ENCODE data around the gene RGSL1. TPM values are rescaled to one million over a fixed set of nuclear protein-coding genes. Genes with fewer than 3 reads are reported as not detected.

Gene RGSL1
- polyA plus RNA-seq, 1 donor from 2014 or later = not detected

DNA sequence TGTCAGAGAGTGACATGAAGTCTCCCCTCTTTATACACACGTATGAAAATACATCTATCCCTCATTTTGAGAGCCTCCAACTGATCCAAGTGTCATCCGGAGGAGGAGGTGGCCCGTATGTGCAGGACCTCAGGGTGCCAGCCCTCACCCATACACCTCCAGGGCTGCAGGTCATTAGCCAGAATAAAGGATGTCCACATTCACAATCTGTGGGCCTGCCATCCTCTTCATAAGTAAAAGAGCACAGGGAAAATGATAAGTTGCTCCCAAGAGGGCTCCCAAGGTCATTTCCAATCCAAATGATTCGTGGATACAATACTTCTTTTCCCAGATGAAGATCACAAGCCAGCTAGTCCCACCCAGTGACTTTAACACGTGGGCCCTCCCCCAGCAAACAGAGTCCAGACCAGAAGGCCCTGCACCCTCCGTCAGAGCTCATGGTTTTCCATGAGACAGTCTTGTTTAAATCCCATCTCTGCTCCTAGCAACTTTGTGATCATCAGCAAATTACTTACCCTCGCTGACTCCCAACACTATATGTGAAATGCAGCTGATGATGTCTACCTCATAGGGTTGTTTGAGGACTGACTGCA, 110.5 kb downstream of the RGSL1 start:
- Histone ChIP-seq H3K9me3 (ENCODE audit: low read length) (no peaks in the 10 kb centered on the region), H4K20me1 (ENCODE audit: insufficient read depth) (no peaks in the 10 kb centered on the region), H3K79me2 (replicated peaks; ENCODE audit: insufficient read depth, low read length) (no peaks in the 10 kb centered on the region), H3F3A (ENCODE audit: insufficient read depth, low read length, poor library complexity, severe bottlenecking) (no peaks in the 10 kb centered on the region), H3K9me2 (ENCODE audit: insufficient read depth, low read length) (no peaks in the 10 kb centered on the region), H3K36me3 (ENCODE audit: insufficient read depth, low read length) (no peaks in the 10 kb centered on the region), H3K4me3 (ENCODE audit: low read length) (no peak overlapping the region), H2AFZ (ENCODE audit: low read depth, low read length) (no peak overlapping the region), H3K4me2 (ENCODE audit: low read length) (no peak overlapping the region), H3K27me3 (ENCODE audit: insufficient read depth, low read depth, low read length) (no peaks in the 10 kb centered on the region), H3K27ac (ENCODE audit: low read length) (no peak overlapping the region), H3K9ac (ENCODE audit: low read length) (no peak overlapping the region)
- no peak for TF ChIP-seq TAF1 (IDR thresholded peaks at IDR 0.05; ENCODE audit: low read depth)
- TF ChIP-seq SMC3 (conservative IDR thresholded peaks at IDR 0.05; ENCODE audit: poor library complexity) = no peak
- TF ChIP-seq EZH2 (IDR thresholded peaks at IDR 0.05; ENCODE audit: borderline replicate concordance, insufficient read depth, low read length, poor library complexity, severe bottlenecking) = no peak
- TF ChIP-seq, protein P1, sequence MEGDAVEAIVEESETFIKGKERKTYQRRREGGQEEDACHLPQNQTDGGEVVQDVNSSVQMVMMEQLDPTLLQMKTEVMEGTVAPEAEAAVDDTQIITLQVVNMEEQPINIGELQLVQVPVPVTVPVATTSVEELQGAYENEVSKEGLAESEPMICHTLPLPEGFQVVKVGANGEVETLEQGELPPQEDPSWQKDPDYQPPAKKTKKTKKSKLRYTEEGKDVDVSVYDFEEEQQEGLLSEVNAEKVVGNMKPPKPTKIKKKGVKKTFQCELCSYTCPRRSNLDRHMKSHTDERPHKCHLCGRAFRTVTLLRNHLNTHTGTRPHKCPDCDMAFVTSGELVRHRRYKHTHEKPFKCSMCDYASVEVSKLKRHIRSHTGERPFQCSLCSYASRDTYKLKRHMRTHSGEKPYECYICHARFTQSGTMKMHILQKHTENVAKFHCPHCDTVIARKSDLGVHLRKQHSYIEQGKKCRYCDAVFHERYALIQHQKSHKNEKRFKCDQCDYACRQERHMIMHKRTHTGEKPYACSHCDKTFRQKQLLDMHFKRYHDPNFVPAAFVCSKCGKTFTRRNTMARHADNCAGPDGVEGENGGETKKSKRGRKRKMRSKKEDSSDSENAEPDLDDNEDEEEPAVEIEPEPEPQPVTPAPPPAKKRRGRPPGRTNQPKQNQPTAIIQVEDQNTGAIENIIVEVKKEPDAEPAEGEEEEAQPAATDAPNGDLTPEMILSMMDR (IDR thresholded peaks at IDR 0.05; ENCODE audit: poor library complexity, severe bottlenecking) = no peak
- TF ChIP-seq POLR2AphosphoS5 (IDR thresholded peaks at IDR 0.05) = no peak
- TF ChIP-seq RAD21 (conservative IDR thresholded peaks at IDR 0.05) = no peak
- TF ChIP-seq, protein P2, sequence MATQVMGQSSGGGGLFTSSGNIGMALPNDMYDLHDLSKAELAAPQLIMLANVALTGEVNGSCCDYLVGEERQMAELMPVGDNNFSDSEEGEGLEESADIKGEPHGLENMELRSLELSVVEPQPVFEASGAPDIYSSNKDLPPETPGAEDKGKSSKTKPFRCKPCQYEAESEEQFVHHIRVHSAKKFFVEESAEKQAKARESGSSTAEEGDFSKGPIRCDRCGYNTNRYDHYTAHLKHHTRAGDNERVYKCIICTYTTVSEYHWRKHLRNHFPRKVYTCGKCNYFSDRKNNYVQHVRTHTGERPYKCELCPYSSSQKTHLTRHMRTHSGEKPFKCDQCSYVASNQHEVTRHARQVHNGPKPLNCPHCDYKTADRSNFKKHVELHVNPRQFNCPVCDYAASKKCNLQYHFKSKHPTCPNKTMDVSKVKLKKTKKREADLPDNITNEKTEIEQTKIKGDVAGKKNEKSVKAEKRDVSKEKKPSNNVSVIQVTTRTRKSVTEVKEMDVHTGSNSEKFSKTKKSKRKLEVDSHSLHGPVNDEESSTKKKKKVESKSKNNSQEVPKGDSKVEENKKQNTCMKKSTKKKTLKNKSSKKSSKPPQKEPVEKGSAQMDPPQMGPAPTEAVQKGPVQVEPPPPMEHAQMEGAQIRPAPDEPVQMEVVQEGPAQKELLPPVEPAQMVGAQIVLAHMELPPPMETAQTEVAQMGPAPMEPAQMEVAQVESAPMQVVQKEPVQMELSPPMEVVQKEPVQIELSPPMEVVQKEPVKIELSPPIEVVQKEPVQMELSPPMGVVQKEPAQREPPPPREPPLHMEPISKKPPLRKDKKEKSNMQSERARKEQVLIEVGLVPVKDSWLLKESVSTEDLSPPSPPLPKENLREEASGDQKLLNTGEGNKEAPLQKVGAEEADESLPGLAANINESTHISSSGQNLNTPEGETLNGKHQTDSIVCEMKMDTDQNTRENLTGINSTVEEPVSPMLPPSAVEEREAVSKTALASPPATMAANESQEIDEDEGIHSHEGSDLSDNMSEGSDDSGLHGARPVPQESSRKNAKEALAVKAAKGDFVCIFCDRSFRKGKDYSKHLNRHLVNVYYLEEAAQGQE (IDR thresholded peaks at IDR 0.05; ENCODE audit: borderline replicate concordance) = no peak
- no peak for TF ChIP-seq EP300 (conservative IDR thresholded peaks at IDR 0.05; ENCODE audit: poor library complexity, severe bottlenecking)
- TF ChIP-seq MXI1 (conservative IDR thresholded peaks at IDR 0.05; ENCODE audit: poor library complexity, severe bottlenecking) = no peak

- H3K4me2 ChIP-seq (ENCODE audit: low read length) = no peak overlapping the region
- H3K79me2 ChIP-seq (replicated peaks; ENCODE audit: insufficient read depth, low read length) = no peaks in the 10 kb centered on the region
- H3K36me3 ChIP-seq (ENCODE audit: insufficient read depth, low read length) = no peaks in the 10 kb centered on the region
- H4K20me1 ChIP-seq (ENCODE audit: insufficient read depth) = no peaks in the 10 kb centered on the region
- H3K27ac ChIP-seq (ENCODE audit: low read length) = no peak overlapping the region
- H3K9me2 ChIP-seq (ENCODE audit: insufficient read depth, low read length) = no peaks in the 10 kb centered on the region
- H3F3A ChIP-seq (ENCODE audit: insufficient read depth, low read length, poor library complexity, severe bottlenecking) = no peaks in the 10 kb centered on the region
- H3K9ac ChIP-seq (ENCODE audit: low read length) = no peak overlapping the region
- no peak overlapping the region for H2AFZ ChIP-seq (ENCODE audit: low read depth, low read length)
- H3K27me3 ChIP-seq (ENCODE audit: insufficient read depth, low read depth, low read length) = no peaks in the 10 kb centered on the region
- no peaks in the 10 kb centered on the region for H3K9me3 ChIP-seq (ENCODE audit: low read length)
- no peak overlapping the region for H3K4me3 ChIP-seq (ENCODE audit: low read length)
- no peak for TF ChIP-seq EP300 (conservative IDR thresholded peaks at IDR 0.05; ENCODE audit: poor library complexity, severe bottlenecking)
- no peak for TF ChIP-seq RAD21 (conservative IDR thresholded peaks at IDR 0.05)
- TF ChIP-seq, protein P1 (IDR thresholded peaks at IDR 0.05; ENCODE audit: poor library complexity, severe bottlenecking) = no peak
- no peak for TF ChIP-seq TAF1 (IDR thresholded peaks at IDR 0.05; ENCODE audit: low read depth)
- no peak for TF ChIP-seq POLR2AphosphoS5 (IDR thresholded peaks at IDR 0.05)
- TF ChIP-seq MXI1 (conservative IDR thresholded peaks at IDR 0.05; ENCODE audit: poor library complexity, severe bottlenecking) = no peak
Measured at GRCh38 chr1:182561456-182561855, 111.5 kb downstream of the RGSL1 start.

All from neural cell (in vitro differentiated cells).